PC-9 (cell line): ENCODE data around the gene MYO7B. TPM values are rescaled to one million over a fixed set of nuclear protein-coding genes. Genes with fewer than 3 reads are reported as not detected.
"Not testable (repeated sequence)": the region's sequence is repeated elsewhere in the genome, so short reads cannot be mapped to it uniquely, and the experiment has no call there.

ENCODE experiments used
- BruUV-seq: library from RNA; stranded (reverse); fragments of 400-500 nt; replicated peaks from 2 replicates; lab custom pipeline; 2021; lab: Mats Ljungman, UMichigan
- CTCF ChIA-PET: fragments of 300-600 bp; sonication (Branson Sonifier 250); formaldehyde crosslinking; loops from one replicate; lab custom pipeline; 2022; ENCODE audit warnings: antibody characterized with exemption; lab: Charles Lee
- POLR2A ChIA-PET: fragments of 300-600 bp; sonication (Branson Sonifier 250); formaldehyde crosslinking; loops from one replicate; lab custom pipeline; 2022; ENCODE audit warnings: antibody characterized with exemption; ENCODE audit not compliant: unreplicated experiment; lab: Charles Lee
- DNase-seq, 2 experiments: peaks; one replicate each; pipeline versions ENCODE4 v3.0.0 to v3.0.0-alpha.2; 2015 to 2022; ENCODE audit warnings: mixed read lengths in 1 of 2
- H2AFZ ChIP-seq: fragments of 200-600 bp; sonication (generic); 2 replicates; pipeline ENCODE4 v1.8.1; 2017; ENCODE audit warnings: antibody characterized with exemption
- H3F3A ChIP-seq: fragments of 200-600 bp; sonication (generic); 2 replicates; pipeline ENCODE4 v1.8.1; 2017; ENCODE audit warnings: antibody characterized with exemption, mild to moderate bottlenecking, low read depth; ENCODE audit not compliant: insufficient read depth
- H3K27ac ChIP-seq: fragments of 200-600 bp; sonication (generic); 2 replicates; pipeline ENCODE4 v1.6.1; 2016; ENCODE audit warnings: mixed run types
- H3K27me3 ChIP-seq: fragments of 200-600 bp; sonication (generic); 2 replicates; pipeline ENCODE4 v1.6.1; 2016; ENCODE audit warnings: low read depth, mixed run types; ENCODE audit not compliant: insufficient read depth
- H3K36me3 ChIP-seq: fragments of 200-600 bp; sonication (generic); 2 replicates; pipeline ENCODE4 v1.6.1; 2016; ENCODE audit warnings: low read depth, mixed run types
- H3K4me1 ChIP-seq: fragments of 200-600 bp; sonication (generic); replicated peaks from 2 replicates; pipeline ENCODE4 v1.6.1; 2016; ENCODE audit warnings: mixed run types; ENCODE audit not compliant: insufficient read depth
- H3K4me2 ChIP-seq: fragments of 200-600 bp; sonication (generic); 2 replicates; pipeline ENCODE4 v1.6.1; 2017; ENCODE audit warnings: mixed run types
- H3K4me3 ChIP-seq: fragments of 200-600 bp; sonication (generic); 2 replicates; pipeline ENCODE4 v1.6.1; 2016; ENCODE audit warnings: mixed run types
- H3K79me2 ChIP-seq: fragments of 200-600 bp; sonication (generic); 2 replicates; pipeline ENCODE4 v1.6.1; 2017; ENCODE audit warnings: low read depth, mixed run types
- H3K9me2 ChIP-seq: fragments of 200-600 bp; sonication (generic); 2 replicates; pipeline ENCODE4 v1.8.1; 2017; ENCODE audit warnings: mild to moderate bottlenecking; ENCODE audit not compliant: insufficient read depth
- H3K9me3 ChIP-seq: fragments of 200-600 bp; sonication (generic); 2 replicates; pipeline ENCODE4 v1.8.1; 2016; ENCODE audit warnings: low read depth; ENCODE audit not compliant: insufficient read depth
- H4K20me1 ChIP-seq: fragments of 200-600 bp; sonication (generic); 2 replicates; pipeline ENCODE4 v1.8.1; 2017; ENCODE audit not compliant: insufficient read depth
- EZH2 ChIP-seq: fragments of 200-600 bp; sonication (generic); IDR thresholded peaks from 2 replicates; pipeline ENCODE4 v1.8.0; 2017; ENCODE audit warnings: antibody characterized with exemption, low read depth
- intact Hi-C: fragments of 100-400 bp; cut with micrococcal nuclease; formaldehyde crosslinking; loops from one replicate; pipeline ENCODE4 v1.10.0; 2022; ENCODE audit not compliant: unreplicated experiment
- total RNA-seq: library from RNA; stranded (reverse); gene quantifications from 2 replicates; pipeline ENCODE4 v1.2.3, GENCODE V29; 2021
- TF ChIP-seq, protein P1 (sequence below): fragments of 200-600 bp; sonication (generic); conservative IDR thresholded peaks from 2 replicates; pipeline ENCODE4 v1.6.1; 2017; ENCODE audit warnings: mixed run types, antibody characterized with exemption, mild to moderate bottlenecking, moderate library complexity

MYO7B gene
- total RNA-seq, 1 experiment from 2014 or later: not detected

- Histone ChIP-seq H3K4me1 (no peaks in the 10 kb centered on the region), H3K27me3 (no peaks in the 10 kb centered on the region), H4K20me1 (peaks cover 83% of the 10 kb centered on the region), H3K79me2 (peaks cover 100% of the 10 kb centered on the region), H3K4me2 (no peak overlapping the region), H3F3A (no peaks in the 10 kb centered on the region), H3K27ac (no peak overlapping the region), H3K9me2 (no peaks in the 10 kb centered on the region), H2AFZ (no peak overlapping the region), H3K4me3 (no peak overlapping the region), H3K36me3 (peaks cover 69% of the 10 kb centered on the region), H3K9me3 (no peaks in the 10 kb centered on the region)
- ChIA-PET CTCF (no interaction called here), POLR2A (no interaction called here)
- no peak for TF ChIP-seq EZH2
- TF ChIP-seq, protein P1, sequence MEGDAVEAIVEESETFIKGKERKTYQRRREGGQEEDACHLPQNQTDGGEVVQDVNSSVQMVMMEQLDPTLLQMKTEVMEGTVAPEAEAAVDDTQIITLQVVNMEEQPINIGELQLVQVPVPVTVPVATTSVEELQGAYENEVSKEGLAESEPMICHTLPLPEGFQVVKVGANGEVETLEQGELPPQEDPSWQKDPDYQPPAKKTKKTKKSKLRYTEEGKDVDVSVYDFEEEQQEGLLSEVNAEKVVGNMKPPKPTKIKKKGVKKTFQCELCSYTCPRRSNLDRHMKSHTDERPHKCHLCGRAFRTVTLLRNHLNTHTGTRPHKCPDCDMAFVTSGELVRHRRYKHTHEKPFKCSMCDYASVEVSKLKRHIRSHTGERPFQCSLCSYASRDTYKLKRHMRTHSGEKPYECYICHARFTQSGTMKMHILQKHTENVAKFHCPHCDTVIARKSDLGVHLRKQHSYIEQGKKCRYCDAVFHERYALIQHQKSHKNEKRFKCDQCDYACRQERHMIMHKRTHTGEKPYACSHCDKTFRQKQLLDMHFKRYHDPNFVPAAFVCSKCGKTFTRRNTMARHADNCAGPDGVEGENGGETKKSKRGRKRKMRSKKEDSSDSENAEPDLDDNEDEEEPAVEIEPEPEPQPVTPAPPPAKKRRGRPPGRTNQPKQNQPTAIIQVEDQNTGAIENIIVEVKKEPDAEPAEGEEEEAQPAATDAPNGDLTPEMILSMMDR: no peak
- intact Hi-C loops: no loop called here
- no peak for DNase-seq
- no TSS peak for BruUV-seq
Measured at GRCh38 chr2:127517465-127517864, 18.0 kb upstream of the MYO7B start.

GRCh38 chr2:127520424-127520823, 15.1 kb upstream of the MYO7B start:
- intact Hi-C loops: loop anchor here (10.0 kb wide), 1 partner anchor 784 kb away; no protein-coding TSS in a partner anchor
- H3K27ac ChIP-seq: no peak overlapping the region
- H3K27me3 ChIP-seq: no peaks in the 10 kb centered on the region
- BruUV-seq: no TSS peak
- DNase-seq: no peak
- peaks cover 13% of the 10 kb centered on the region; the same call in 1 of the 2 replicates for H3K4me1 ChIP-seq
- TF ChIP-seq, protein P1: no peak
- no peak for TF ChIP-seq EZH2
- H3K4me3 ChIP-seq: no peak overlapping the region
- H4K20me1 ChIP-seq: peaks cover 71% of the 10 kb centered on the region
- H3K36me3 ChIP-seq: peaks cover 79% of the 10 kb centered on the region
- H3F3A ChIP-seq: no peaks in the 10 kb centered on the region
- ChIA-PET CTCF (no interaction called here), POLR2A (no interaction called here)
- peaks cover 99% of the 10 kb centered on the region for H3K79me2 ChIP-seq
- no peak overlapping the region for H3K4me2 ChIP-seq
- no peak overlapping the region for H2AFZ ChIP-seq
- no peaks in the 10 kb centered on the region for H3K9me2 ChIP-seq
- no peaks in the 10 kb centered on the region for H3K9me3 ChIP-seq

DNA sequence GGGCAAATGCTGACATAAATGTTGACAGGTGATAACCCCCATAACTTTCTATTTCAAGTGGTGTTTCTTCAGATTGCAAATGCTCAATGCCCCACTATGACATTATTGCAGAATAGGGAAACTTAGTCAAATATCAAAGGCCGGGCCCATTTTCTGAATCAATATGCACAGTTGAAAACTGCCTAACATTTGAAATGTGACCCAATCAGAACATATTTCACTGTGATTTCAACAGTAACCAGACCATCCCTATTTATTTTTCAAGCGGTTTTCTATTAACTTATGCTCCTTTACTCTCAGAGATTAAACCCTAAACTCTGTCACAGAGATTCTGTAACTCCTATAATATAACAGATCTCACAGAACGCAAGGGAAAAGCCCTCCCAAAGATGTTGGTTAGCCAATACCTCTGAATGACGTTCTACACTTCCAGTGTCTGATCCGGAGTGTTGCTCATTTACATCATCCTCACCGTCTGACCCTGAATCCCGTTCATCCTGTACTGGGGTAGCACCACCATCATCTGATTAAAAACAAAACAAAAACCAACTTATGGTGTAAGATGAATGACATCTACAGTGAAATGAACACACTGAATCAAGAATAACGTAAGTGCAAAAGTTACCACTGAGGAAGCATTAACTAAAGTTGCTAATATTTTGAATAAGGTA, 12.1 kb upstream of the MYO7B start:
- TF ChIP-seq, protein P1: no peak
- TF ChIP-seq EZH2: no peak
- Histone ChIP-seq H3K4me1 (peaks cover 24% of the 10 kb centered on the region), H3F3A (peaks cover 18% of the 10 kb centered on the region), H3K79me2 (peaks cover 78% of the 10 kb centered on the region), H3K4me2 (0 out of 2 replicates have a peak overlapping the region, but pooled peaks have one; percentile 93), H3K27ac (no peak overlapping the region), H3K4me3 (no peak overlapping the region), H4K20me1 (peaks cover 43% of the 10 kb centered on the region), H3K9me2 (no peaks in the 10 kb centered on the region), H3K36me3 (peaks cover 54% of the 10 kb centered on the region), H2AFZ (no peak overlapping the region), H3K27me3 (no peaks in the 10 kb centered on the region), H3K9me3 (no peaks in the 10 kb centered on the region)
- DNase-seq: peak in 1 of 2 experiments; percentile 10
- POLR2A ChIA-PET: no interaction called here
- BruUV-seq: no TSS peak
- intact Hi-C loops: loop anchor here (10.0 kb wide), 1 partner anchor 781 kb away; no protein-coding TSS in a partner anchor
- CTCF ChIA-PET: no interaction called here

- H3K27me3 ChIP-seq, H3K9me2 ChIP-seq, H2AFZ ChIP-seq, BruUV-seq, DNase-seq, H3K9me3 ChIP-seq, POLR2A ChIA-PET, H3K27ac ChIP-seq: not testable (repeated sequence)
- CTCF ChIA-PET: interaction anchor here (0.6 kb wide), 1 partner anchor 45 kb away, joined by 3 read pairs; no protein-coding TSS in a partner anchor
- Histone ChIP-seq H4K20me1 (peaks cover 38% of the 10 kb centered on the region), H3K36me3 (peaks cover 46% of the 10 kb centered on the region), H3K4me1 (peaks cover 28% of the 10 kb centered on the region), H3K4me2 (peak overlapping the region; percentile 93), H3K4me3 (peak overlapping the region; percentile 4; the same call in 1 of the 2 replicates), H3K79me2 (peaks cover 68% of the 10 kb centered on the region), H3F3A (peaks cover 18% of the 10 kb centered on the region)
- intact Hi-C loops: loop anchor here (10.0 kb wide), 1 partner anchor 780 kb away; no protein-coding TSS in a partner anchor
Measured at GRCh38 chr2:127524198-127524834, 11.2 kb upstream of the MYO7B start.
